GM18502 (cell line): ENCODE results near the gene MCAM.
A peak's percentile ranks its signal among the peaks of the same experiment; 100 is the strongest.

ENCODE experiments used
- ATAC-seq: cut with Tn5 transposase; IDR thresholded peaks from one replicate; pipeline ENCODE4 v1.9.1; 2021; ENCODE audit warnings: mild to moderate bottlenecking; ENCODE audit not compliant: unreplicated experiment, poor library complexity

Gene MCAM

DNA sequence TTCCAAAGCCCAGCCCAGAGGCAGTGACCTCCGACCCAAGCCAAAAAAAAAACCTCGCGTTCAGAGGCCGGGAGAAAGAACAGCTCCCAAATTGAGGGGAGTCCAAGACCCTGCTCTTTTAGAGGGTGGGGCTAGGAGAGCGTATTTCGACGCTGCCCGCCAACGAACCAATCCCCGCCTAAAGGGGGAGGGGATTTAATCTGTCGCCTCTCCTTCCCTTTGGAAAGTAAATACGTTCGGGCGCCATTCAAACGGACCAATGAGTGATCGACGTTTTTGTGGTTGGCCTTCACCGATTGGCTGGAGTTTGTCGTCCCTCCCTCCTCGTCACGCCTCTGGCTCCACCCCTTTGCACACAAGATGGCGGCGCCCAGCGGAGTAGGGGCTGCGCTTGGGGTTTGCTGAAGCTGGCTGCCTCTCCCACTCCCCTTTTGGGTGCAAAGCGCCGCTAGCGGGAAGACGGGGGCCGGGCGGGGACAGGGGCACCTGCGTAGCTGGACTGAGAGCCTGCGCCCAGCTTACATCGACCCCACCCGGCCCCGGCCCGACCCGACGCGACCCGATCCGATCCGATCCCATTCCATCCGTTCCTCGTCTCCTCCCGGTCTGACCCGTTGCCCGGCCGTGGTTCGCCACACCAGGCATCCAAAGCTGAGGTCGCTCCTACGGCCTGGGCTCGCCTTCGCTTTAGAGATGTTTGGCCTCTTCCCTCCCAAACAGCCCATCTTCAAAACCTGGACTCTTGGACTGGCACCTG lies 17.4 kb upstream of the MCAM start, which contains the start of gene RNF26:
Gene RNF26, plus strand, starts transcription at position 354 of the 757 bp plus-strand sequence. CDS start 596 bp downstream, outside the sequence.
- peak; percentile 93 for ATAC-seq

GRCh38 chr11:119332111-119332765 lies 15.3 kb upstream of the MCAM start:
- ATAC-seq, result no peak

DNA sequence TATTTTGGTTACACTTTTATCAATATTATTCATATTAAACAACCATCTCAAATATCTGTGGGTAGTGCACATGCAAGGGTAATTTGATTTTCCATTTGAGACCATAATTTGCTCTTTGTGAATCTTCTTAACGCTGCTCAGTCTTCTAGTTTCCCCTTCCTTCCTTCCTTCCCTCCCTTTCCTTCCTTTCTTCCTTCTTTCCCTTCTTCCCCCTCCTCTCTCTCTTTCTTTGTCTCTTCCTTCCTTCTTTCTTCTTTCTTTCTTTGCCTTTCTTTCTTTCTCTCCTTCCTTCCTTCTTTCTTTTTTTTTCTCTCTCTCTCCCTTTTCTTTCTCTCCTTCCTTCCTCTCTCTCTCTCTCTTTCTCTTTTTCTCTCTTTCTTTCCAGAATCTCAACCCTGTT lies 13.3 kb upstream of the MCAM start:
- no peak for ATAC-seq

DNA sequence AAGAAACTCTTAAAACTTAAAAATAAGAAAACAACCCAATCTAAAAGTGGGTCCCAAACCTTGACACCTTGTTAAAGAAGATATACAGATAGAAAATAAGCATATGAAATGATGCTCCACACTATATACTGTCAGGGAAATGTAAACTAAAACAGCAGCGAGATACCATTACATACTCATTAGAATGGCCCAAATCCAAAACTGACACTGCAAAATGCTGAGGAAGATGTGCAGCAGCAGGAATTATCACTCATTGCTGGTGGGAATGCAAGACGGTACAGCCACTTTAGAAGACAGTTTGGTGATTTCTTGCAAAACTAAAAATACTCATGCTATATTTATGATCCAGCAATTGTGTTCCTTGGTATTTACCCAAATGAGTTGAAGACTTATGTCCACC lies 12.4 kb upstream of the MCAM start:
- no peak for ATAC-seq

- ATAC-seq, result no peak
These were observed 7.3 kb upstream of the MCAM start for GRCh38 chr11:119324189-119324588.

DNA sequence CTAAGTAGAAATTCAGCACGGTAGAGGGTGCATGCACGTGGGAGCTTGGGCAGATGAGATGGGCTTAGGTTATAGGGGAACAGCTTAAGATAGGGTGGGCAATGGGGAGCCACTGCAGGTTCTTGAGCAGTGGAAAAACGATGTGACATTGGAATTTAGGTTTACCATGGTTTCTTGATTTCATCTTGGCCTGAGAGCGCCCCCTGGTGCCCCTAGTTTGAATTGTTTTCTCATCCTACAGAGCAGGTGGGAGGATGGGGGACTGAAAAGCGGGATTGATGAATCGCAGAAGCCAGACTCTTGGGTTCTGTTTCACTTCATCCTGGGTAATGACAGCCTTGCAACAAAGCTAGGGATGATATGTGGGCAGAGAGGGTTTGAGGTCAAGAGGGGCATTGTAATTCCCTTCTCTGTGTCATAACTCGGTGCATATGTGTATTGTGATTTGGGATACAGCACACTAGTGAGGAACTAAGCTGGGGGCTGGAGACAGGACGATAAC lies 6.7 kb upstream of the MCAM start:
- no peak for ATAC-seq

- ATAC-seq, result no peak
These were observed 6.1 kb upstream of the MCAM start for GRCh38 chr11:119322921-119323531.

DNA sequence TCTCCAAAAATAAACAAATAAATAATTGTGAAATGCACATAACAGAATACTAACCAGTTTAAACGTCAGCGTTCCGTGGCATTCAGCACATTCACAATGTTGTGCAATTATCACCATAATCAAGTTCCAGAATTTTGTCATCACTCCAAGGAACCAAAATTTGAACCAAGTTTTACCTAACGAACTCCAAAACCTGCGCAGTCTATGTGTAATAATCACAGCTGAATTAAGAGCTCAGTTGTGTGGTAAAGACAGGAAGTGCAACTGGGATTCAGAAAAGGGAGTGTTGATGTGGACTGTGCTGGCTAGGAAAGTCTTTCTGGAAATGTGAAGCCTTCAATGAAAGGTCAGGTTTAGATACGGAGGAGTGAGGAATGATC lies 5.4 kb upstream of the MCAM start:
- ATAC-seq, result no peak

GRCh38 chr11:119320776-119321524 lies 4.0 kb upstream of the MCAM start:
- ATAC-seq, result peak; percentile 43

GRCh38 chr11:119320240-119320775 lies 3.4 kb upstream of the MCAM start:
- no peak for ATAC-seq

DNA sequence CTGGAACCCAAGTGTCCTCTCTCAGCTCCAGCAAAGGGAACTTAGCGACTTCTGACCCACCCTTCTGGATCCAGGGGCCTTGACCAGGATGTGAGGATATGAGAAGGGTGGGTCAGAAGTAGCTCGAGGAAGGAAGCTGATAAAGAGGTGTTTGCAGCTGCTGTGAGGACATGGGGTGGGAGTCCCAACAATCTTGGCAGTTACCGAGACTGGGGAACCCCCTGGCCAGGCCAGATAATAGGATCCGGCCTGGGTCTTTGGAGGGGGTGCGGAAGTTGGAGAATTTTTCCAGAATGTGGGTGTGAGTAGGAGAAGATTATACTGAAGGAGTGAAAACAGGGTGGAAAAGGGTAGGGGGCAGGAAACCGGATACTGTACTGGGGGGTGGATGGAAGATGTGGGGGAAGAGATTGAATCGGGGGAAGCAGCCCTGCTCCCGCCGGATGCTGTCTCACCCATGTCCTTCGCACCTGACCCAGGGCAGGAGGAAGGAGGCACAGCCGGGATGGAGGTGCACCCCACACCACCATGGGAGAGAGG lies 2.8 kb upstream of the MCAM start:
- no peak for ATAC-seq

GRCh38 chr11:119319136-119319699 lies 2.3 kb upstream of the MCAM start:
- no peak for ATAC-seq

DNA sequence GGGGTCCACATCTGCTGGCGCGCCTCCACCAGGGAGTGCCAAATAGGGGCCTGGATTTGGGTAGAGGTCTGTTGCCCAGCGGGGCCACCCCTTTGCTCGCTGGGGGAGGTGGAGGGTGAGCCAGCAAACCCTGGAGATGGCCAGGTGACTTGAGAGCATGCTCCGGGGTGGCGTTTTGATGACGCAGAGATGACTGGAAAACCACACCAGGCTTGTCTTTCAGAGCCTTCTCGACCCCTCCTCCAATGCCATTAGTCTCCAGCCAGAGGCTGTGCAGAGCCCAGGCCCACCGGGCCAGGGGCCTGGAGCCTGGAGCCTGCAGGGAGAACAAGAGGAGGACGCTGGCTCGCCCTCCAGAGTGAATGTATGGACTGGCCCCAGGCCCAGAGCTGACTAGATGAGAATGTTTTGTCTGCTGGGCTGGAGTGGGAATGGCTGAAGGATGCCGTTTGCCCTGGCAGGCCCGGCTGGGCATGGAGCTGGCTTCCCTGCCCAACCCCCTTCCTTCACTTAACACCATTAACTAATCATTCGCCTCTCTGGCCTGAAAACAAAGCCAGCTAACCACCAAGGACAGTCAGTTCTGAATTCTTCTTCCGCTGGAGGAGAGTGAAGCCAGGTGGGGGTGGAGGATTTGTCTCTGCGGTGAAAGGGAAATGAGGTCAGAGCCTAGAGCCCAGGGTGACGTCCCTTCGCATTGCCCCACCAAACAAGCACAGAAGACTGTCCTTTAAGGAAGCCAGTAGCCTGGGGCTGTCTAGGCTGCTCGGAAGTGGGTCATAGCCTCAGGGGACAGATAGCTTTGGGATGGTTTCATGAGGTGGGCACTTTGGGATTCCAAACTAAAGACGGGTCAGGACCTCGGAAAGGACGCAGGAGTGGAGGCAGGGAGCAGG lies 1.6 kb upstream of the MCAM start:
- ATAC-seq, result no peak

- no peak for ATAC-seq
These were observed 786 bp upstream of the MCAM start for GRCh38 chr11:119317592-119318239.

- ATAC-seq, result no peak
These were observed 758 bp downstream of the MCAM start for GRCh38 chr11:119316016-119316728.

DNA sequence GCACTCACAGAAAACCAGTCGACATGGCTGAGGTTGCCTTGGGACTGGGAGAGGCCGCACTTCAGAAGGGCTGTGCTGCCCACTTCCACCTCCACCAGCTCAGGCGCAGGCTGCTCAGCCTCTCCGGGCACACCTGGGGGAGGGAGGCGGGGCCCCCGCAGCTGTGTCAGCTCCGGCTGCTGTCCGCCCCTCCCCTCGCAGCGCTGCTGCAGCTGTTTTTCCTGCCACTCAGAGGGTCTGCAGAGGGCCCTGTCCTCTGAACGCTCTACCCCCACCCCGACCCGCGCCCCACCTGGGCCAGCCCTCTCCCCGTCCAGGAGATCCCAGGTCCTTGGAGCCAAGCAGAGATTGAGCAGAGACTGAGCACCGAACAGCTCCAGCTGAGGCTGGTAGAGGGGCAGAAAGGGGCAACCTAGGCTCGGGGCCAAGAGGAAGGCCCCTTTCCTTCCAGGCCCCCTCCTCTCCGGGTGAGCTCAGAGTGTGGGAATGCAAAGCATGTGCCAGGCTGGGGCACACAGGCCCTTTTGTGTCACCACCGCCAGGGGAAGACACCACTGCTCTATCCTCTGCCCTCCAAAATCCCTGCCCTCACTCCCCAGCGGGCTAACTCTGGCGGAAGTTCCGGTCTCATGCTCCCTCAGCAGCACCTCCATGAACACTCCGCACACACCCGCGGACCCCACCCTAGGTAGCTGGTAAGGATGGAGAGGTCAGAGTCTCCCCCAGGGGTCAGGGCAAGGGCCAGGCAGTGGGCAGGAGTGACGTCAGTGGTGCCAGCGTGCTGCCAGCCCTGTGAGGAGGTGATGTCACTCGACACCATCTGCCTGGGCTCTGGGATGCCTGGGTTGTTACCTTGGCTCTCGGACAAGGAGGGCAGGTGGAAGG lies 1.6 kb downstream of the MCAM start:
- peak; percentile 40 for ATAC-seq

GRCh38 chr11:119314726-119315125 lies 2.2 kb downstream of the MCAM start:
- no peak for ATAC-seq
